ENCODE measurements around the gene EPB41L4A.

EPB41L4A gene

GRCh38 chr5:112283034-112283582 is 136.0 kb downstream of the EPB41L4A start:
- Histone ChIP-seq H3K9ac (ENCODE audit: low read length) (no peak overlapping the region), H3K4me1 (ENCODE audit: control insufficient read depth, insufficient read depth, low read depth, low read length) (peaks cover 1% of the 10 kb centered on the region), H3K23ac (ENCODE audit: low read length in 2 of 2) (no peak overlapping the region), H2BK120ac (ENCODE audit: low read depth, low read length) (no peak overlapping the region), H3K27me3 (ENCODE audit: control insufficient read depth in 1 of 2, insufficient read depth in 1 of 2, low read length in 2 of 2) (no peaks in the 10 kb centered on the region), H2AFZ (ENCODE audit: low read depth, low read length) (no peak overlapping the region), H3K14ac (ENCODE audit: low read length in 2 of 2) (no peak overlapping the region), H3K4me3 (ENCODE audit: insufficient read depth in 1 of 2, low read depth in 1 of 2, low read length in 2 of 2) (no peak overlapping the region), H3K4me2 (ENCODE audit: low read length, poor library complexity, severe bottlenecking) (no peak overlapping the region), H3K18ac (ENCODE audit: low read depth in 1 of 2, low read length in 2 of 2) (no peak overlapping the region), H4K8ac (ENCODE audit: low read length) (no peak overlapping the region), H2BK12ac (ENCODE audit: low read length in 2 of 2) (no peak overlapping the region), H2AK5ac (ENCODE audit: low read length, severe bottlenecking) (no peak overlapping the region), H3K9me3 (ENCODE audit: control insufficient read depth, low read length) (no peaks in the 10 kb centered on the region), H4K91ac (ENCODE audit: low read length) (no peak overlapping the region), H3K4ac (ENCODE audit: low read depth in 1 of 2, low read length in 2 of 2) (no peak overlapping the region), H3K36me3 (ENCODE audit: control insufficient read depth in 1 of 2, insufficient read depth in 2 of 2, low read depth in 1 of 2, low read length in 2 of 2) (no peaks in the 10 kb centered on the region), H3K27ac (ENCODE audit: low read length, poor library complexity, severe bottlenecking) (no peak overlapping the region), H2BK15ac (ENCODE audit: low read depth, poor library complexity, severe bottlenecking) (no peak overlapping the region), H2BK5ac (ENCODE audit: low read depth, low read length, poor library complexity, severe bottlenecking) (no peak overlapping the region), H3K79me1 (replicated peaks; ENCODE audit: low read length, poor library complexity, severe bottlenecking) (no peaks in the 10 kb centered on the region)
- no peak for DNase-seq
- 91% methylated on average over 3 of the region's 3 CpGs for WGBS

GRCh38 chr5:112279082-112279481 is 140.0 kb downstream of the EPB41L4A start:
- H3K23ac ChIP-seq (ENCODE audit: low read length in 2 of 2) = no peak overlapping the region
- H2BK12ac ChIP-seq (ENCODE audit: low read length in 2 of 2) = no peak overlapping the region
- H3K4ac ChIP-seq (ENCODE audit: low read depth in 1 of 2, low read length in 2 of 2) = no peak overlapping the region
- no peaks in the 10 kb centered on the region for H3K9me3 ChIP-seq (ENCODE audit: control insufficient read depth, low read length)
- H3K4me1 ChIP-seq (ENCODE audit: control insufficient read depth, insufficient read depth, low read depth, low read length) = peaks cover 1% of the 10 kb centered on the region
- H2BK5ac ChIP-seq (ENCODE audit: low read depth, low read length, poor library complexity, severe bottlenecking) = no peak overlapping the region
- no peak overlapping the region for H3K9ac ChIP-seq (ENCODE audit: low read length)
- H2BK120ac ChIP-seq (ENCODE audit: low read depth, low read length) = no peak overlapping the region
- WGBS = 95% methylated on average over 5 of the region's 5 CpGs
- H2BK15ac ChIP-seq (ENCODE audit: low read depth, poor library complexity, severe bottlenecking) = no peak overlapping the region
- H3K27me3 ChIP-seq (ENCODE audit: control insufficient read depth in 1 of 2, insufficient read depth in 1 of 2, low read length in 2 of 2) = no peaks in the 10 kb centered on the region
- H2AFZ ChIP-seq (ENCODE audit: low read depth, low read length) = no peak overlapping the region
- no peaks in the 10 kb centered on the region for H3K79me1 ChIP-seq (replicated peaks; ENCODE audit: low read length, poor library complexity, severe bottlenecking)
- no peaks in the 10 kb centered on the region for H3K36me3 ChIP-seq (ENCODE audit: control insufficient read depth in 1 of 2, insufficient read depth in 2 of 2, low read depth in 1 of 2, low read length in 2 of 2)
- no peak overlapping the region for H4K91ac ChIP-seq (ENCODE audit: low read length)
- H3K14ac ChIP-seq (ENCODE audit: low read length in 2 of 2) = no peak overlapping the region
- no peak overlapping the region for H3K18ac ChIP-seq (ENCODE audit: low read depth in 1 of 2, low read length in 2 of 2)
- no peak overlapping the region for H3K4me2 ChIP-seq (ENCODE audit: low read length, poor library complexity, severe bottlenecking)
- H2AK5ac ChIP-seq (ENCODE audit: low read length, severe bottlenecking) = no peak overlapping the region
- H3K4me3 ChIP-seq (ENCODE audit: insufficient read depth in 1 of 2, low read depth in 1 of 2, low read length in 2 of 2) = no peak overlapping the region
- H4K8ac ChIP-seq (ENCODE audit: low read length) = no peak overlapping the region
- no peak for DNase-seq
- no peak overlapping the region for H3K27ac ChIP-seq (ENCODE audit: low read length, poor library complexity, severe bottlenecking)

- Histone ChIP-seq H2BK15ac (ENCODE audit: low read depth, poor library complexity, severe bottlenecking) (no peak overlapping the region), H4K8ac (ENCODE audit: low read length) (no peak overlapping the region), H2AFZ (ENCODE audit: low read depth, low read length) (no peak overlapping the region), H3K36me3 (ENCODE audit: control insufficient read depth in 1 of 2, insufficient read depth in 2 of 2, low read depth in 1 of 2, low read length in 2 of 2) (no peaks in the 10 kb centered on the region), H3K4me2 (ENCODE audit: low read length, poor library complexity, severe bottlenecking) (no peak overlapping the region), H3K23ac (ENCODE audit: low read length in 2 of 2) (no peak overlapping the region), H3K4me1 (ENCODE audit: control insufficient read depth, insufficient read depth, low read depth, low read length) (peaks cover 4% of the 10 kb centered on the region), H2BK12ac (ENCODE audit: low read length in 2 of 2) (no peak overlapping the region), H3K14ac (ENCODE audit: low read length in 2 of 2) (no peak overlapping the region), H3K18ac (ENCODE audit: low read depth in 1 of 2, low read length in 2 of 2) (no peak overlapping the region), H3K27me3 (ENCODE audit: control insufficient read depth in 1 of 2, insufficient read depth in 1 of 2, low read length in 2 of 2) (no peaks in the 10 kb centered on the region), H3K27ac (ENCODE audit: low read length, poor library complexity, severe bottlenecking) (no peak overlapping the region), H3K4me3 (ENCODE audit: insufficient read depth in 1 of 2, low read depth in 1 of 2, low read length in 2 of 2) (no peak overlapping the region), H3K9me3 (ENCODE audit: control insufficient read depth, low read length) (no peaks in the 10 kb centered on the region), H3K4ac (ENCODE audit: low read depth in 1 of 2, low read length in 2 of 2) (no peak overlapping the region), H3K79me1 (replicated peaks; ENCODE audit: low read length, poor library complexity, severe bottlenecking) (no peaks in the 10 kb centered on the region), H2BK120ac (ENCODE audit: low read depth, low read length) (no peak overlapping the region), H2BK5ac (ENCODE audit: low read depth, low read length, poor library complexity, severe bottlenecking) (no peak overlapping the region), H2AK5ac (ENCODE audit: low read length, severe bottlenecking) (no peak overlapping the region), H3K9ac (ENCODE audit: low read length) (no peak overlapping the region), H4K91ac (ENCODE audit: low read length) (no peak overlapping the region)
- whole genome bisulfite sequencing = 93% methylated on average over 3 of the region's 4 CpGs
- no peak for DNase-seq
These were observed 142.1 kb downstream of the EPB41L4A start for GRCh38 chr5:112276991-112277390.

- Histone ChIP-seq H3K4ac (ENCODE audit: low read depth in 1 of 2, low read length in 2 of 2) (no peak overlapping the region), H3K9me3 (ENCODE audit: control insufficient read depth, low read length) (no peaks in the 10 kb centered on the region), H2BK12ac (ENCODE audit: low read length in 2 of 2) (no peak overlapping the region), H4K8ac (ENCODE audit: low read length) (no peak overlapping the region), H2BK15ac (ENCODE audit: low read depth, poor library complexity, severe bottlenecking) (no peak overlapping the region), H3K9ac (ENCODE audit: low read length) (no peak overlapping the region), H3K23ac (ENCODE audit: low read length in 2 of 2) (no peak overlapping the region), H3K14ac (ENCODE audit: low read length in 2 of 2) (no peak overlapping the region), H3K18ac (ENCODE audit: low read depth in 1 of 2, low read length in 2 of 2) (no peak overlapping the region), H3K4me1 (ENCODE audit: control insufficient read depth, insufficient read depth, low read depth, low read length) (peaks cover 4% of the 10 kb centered on the region), H3K36me3 (ENCODE audit: control insufficient read depth in 1 of 2, insufficient read depth in 2 of 2, low read depth in 1 of 2, low read length in 2 of 2) (no peaks in the 10 kb centered on the region), H3K27ac (ENCODE audit: low read length, poor library complexity, severe bottlenecking) (no peak overlapping the region), H3K27me3 (ENCODE audit: control insufficient read depth in 1 of 2, insufficient read depth in 1 of 2, low read length in 2 of 2) (no peaks in the 10 kb centered on the region), H3K4me2 (ENCODE audit: low read length, poor library complexity, severe bottlenecking) (no peak overlapping the region), H2AK5ac (ENCODE audit: low read length, severe bottlenecking) (no peak overlapping the region), H4K91ac (ENCODE audit: low read length) (no peak overlapping the region), H2AFZ (ENCODE audit: low read depth, low read length) (no peak overlapping the region), H2BK5ac (ENCODE audit: low read depth, low read length, poor library complexity, severe bottlenecking) (no peak overlapping the region), H3K79me1 (replicated peaks; ENCODE audit: low read length, poor library complexity, severe bottlenecking) (no peaks in the 10 kb centered on the region), H2BK120ac (ENCODE audit: low read depth, low read length) (no peak overlapping the region), H3K4me3 (ENCODE audit: insufficient read depth in 1 of 2, low read depth in 1 of 2, low read length in 2 of 2) (no peak overlapping the region)
- DNase-seq = no peak
- WGBS = no CpG with 5 or more reads among the region's 1 CpG
These were observed 143.4 kb downstream of the EPB41L4A start for GRCh38 chr5:112275671-112276070.

All from mesenchymal stem cell (in vitro differentiated cells and primary cell).